HG03095 (cell line): ENCODE results near the gene DOCK10.
"Not testable (repeated sequence)": the region's sequence is repeated elsewhere in the genome, so short reads cannot be mapped to it uniquely, and the experiment has no call there.

Experiments
- ATAC-seq: cut with Tn5 transposase; IDR thresholded peaks from one replicate; pipeline ENCODE4 v1.9.1; 2021; ENCODE audit warnings: moderate library complexity; ENCODE audit not compliant: unreplicated experiment

The DOCK10 gene

GRCh38 chr2:224925061-224925809 lies 117.0 kb downstream of the DOCK10 start:
- peak; percentile 33 for ATAC-seq

- ATAC-seq: no peak
Observed at GRCh38 chr2:224924631-224925030, 117.6 kb downstream of the DOCK10 start.

DNA sequence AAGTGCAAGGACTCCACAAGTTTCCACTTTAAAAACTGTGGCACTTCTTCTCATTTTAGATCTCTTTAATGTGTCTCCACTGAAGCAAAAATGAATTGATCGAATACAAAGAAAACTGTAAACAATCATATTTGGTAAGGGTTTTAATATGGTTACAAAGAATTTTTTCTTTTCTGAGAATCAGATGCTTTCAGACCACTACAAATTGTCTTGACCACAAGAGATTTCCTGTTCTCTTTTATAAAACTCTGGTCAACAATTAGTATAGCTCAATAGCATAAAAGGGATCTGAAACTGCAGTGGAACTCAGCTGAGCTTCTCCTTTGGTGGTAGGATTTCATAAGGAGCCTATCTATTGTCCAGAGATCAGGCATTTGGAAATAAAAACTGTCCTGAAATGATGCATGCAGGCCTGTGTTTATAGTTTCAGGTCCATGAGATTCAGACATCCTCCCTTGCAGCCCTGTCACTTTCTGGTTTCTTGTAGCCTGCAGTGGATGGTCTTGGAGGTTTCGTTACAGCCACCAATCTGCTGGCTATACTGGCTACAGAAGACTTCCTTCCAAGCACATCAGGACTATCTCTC lies 120.0 kb downstream of the DOCK10 start:
- peak; percentile 69 for ATAC-seq

DNA sequence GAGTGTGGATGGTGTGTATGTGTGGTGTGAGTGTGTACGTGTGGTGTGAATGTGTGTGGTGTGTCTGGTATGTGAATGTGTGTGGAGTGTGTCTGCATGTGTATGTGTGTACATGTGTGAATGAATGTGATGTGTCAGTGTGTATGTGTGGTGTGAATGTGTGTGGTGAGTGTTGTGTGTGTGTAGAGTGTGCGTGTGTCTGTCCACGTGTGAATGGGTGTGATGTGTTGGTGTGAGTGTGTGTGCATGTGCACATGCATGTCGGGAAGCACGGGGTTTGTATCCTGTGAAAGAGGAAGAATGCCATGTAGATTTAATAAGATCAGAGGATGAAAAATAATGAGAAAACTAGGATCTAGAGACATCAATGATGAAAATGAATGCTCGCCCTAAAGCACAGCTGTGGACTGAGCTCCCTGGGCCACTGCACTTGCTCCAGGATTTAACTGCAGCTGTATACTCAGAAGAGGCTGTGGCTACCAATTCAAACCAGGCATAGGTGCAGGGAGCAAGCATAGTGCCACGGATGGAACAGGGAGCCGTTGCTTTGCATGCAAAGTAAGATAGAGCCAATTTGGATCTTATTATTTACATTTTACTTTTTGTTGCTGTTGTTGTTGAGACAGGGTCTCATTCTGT lies 122.7 kb downstream of the DOCK10 start:
- ATAC-seq: no peak

DNA sequence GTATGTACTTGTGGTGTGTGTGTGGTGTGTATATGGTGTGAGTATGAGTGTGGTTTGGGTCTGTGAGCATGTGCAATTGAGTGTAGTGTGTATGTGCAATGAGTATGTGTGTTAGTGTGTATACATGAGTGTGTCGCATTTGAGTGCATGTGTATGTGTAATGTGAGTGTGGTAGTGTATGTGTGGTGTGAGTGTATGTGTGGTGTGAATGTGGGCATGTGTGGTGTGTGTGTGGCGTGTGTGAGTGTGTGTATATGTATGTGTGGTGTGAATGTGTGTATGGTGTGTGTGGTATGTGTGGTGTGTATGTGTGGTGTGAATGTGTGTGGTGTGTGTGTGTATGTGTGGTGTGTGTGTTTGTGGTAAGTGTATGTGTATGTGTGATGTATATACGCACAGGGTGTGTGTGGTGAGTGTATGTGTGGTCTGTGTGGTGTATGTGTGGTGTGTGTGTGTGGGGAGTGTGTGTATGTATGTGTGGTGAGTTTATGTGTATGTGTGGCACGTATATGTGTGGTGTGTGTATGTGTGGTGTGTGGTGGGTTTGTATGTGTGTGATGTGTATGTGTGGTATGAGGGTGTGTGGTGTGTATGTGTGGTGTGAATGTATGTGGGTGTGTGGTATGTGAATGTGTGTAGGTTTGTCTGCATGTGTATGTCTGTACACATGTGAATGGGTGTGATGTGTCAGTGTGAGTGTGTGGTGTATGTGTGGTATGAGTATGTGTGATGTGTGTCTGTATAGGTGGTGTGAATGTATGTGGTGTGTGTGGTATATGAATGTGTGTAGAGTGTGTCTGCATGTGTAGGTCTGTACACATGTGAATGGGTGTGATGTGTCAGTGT lies 123.4 kb downstream of the DOCK10 start:
- no peak for ATAC-seq

DNA sequence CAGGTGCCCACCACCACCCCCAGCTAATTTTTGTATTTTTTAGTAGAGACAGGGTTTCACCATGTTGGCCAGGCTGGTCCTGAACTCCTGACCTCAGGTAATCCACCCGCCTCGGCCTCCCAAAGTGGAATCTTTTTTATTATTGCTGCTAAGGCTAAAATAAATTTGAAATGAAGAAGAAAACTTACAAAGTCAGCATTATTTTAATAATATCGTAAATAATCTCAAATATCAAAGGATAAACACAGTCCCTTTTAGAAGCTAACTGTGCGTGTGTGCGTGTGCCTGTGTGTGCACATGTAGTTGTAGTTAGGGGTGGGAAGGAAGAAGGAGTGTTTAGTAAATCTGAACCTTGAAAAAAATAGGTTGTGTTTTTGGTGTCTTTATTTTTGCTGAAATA lies 125.0 kb downstream of the DOCK10 start:
- ATAC-seq: not testable (repeated sequence)

DNA sequence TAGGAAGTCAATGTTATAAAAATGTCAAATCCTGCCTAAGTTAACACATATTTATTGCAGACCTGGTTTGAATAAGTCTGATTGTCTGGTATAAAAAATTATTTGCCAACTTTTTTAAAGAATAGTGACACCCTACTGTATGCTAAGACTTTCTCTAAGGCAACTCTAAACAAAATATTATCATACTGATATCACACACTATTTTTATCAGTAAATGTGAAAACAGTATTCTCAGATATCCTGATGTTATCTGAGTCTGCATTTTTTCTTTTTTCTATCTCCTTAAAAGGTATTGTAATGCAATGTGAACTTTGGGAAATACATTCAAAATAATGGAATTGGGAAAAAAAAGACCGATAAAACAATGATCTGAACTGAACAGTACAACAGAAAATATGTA lies 127.1 kb downstream of the DOCK10 start:
- ATAC-seq: no peak

- ATAC-seq: no peak
Observed at GRCh38 chr2:224910574-224910925, 131.7 kb downstream of the DOCK10 start.

GRCh38 chr2:224909885-224910573 lies 132.2 kb downstream of the DOCK10 start:
- ATAC-seq: no peak

DNA sequence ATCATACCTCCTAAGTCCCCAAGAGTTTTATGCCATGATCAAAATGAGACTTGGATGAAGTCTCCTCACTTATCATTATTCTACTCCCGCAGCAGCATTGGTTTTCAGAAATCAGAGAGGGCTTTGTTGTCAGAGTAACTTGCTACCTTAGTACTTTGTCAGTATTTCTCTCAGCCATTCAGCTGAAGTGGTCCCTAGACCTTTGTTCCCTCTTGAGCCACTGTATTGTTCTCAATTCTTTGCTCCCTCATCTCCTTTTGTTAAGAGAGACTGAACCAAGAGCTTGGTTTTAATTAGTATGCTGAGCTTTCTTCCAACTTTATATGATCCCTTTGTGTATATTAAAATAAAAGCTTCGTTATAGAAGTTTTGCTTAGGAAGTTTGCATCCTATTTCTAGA lies 133.4 kb downstream of the DOCK10 start:
- no peak for ATAC-seq

DNA sequence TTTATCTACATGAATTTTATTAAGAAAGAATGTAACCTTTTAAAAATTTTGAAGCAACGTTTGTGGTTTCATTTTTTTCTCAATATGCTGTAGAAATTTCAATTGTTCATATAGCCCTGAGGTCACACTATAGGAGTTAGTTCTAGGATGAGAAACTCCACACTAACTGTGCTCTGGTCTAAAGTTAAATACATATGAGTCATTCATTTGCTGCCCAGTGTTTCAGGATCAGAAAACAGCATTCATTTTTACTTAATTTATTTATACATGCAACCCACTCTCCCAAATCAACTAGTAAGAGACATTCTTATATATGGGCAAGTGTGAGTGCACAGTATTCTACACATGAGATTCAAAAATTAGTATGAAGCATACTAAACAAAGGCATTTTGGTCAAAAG lies 137.9 kb downstream of the DOCK10 start:
- ATAC-seq: no peak

GRCh38 chr2:224903621-224904020 lies 138.6 kb downstream of the DOCK10 start:
- ATAC-seq: no peak

- no peak for ATAC-seq
Observed at GRCh38 chr2:224901121-224901676, 141.1 kb downstream of the DOCK10 start.

GRCh38 chr2:224895377-224895776 lies 146.9 kb downstream of the DOCK10 start:
- no peak for ATAC-seq

GRCh38 chr2:224894356-224894755 lies 147.9 kb downstream of the DOCK10 start:
- peak; percentile 82 for ATAC-seq

GRCh38 chr2:224893848-224894247 lies 148.4 kb downstream of the DOCK10 start:
- ATAC-seq: peak; percentile 46

DNA sequence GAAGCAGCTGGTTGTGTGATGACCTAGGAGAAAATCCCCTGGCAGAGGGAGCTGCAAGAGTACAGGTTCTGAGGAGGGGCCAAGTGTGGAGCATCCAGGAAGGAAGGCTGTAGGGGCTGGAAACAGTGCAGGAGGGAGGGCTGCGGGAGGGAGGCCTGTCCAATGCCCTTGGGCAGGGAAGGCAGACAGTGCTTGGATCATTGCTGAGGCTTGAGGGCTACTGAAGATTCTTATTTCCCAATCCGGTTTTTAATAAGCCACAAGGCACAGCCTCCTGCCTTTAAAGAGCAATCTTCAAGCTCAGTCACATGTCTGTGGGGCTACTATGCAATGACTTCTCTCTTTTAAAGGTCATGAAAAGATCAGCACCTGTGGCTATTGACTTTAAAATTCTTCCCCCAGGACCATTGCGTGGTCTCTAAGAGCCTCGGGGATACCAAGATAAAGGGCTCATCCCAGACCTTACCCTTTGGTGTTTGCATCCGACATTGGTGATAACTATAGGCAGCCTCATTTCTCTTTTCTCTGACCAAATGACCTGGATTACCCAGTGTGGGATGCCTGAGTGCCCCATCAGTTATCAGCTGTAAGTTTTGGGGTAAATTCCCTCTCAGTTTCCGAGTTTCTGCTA lies 149.6 kb downstream of the DOCK10 start:
- no peak for ATAC-seq

DNA sequence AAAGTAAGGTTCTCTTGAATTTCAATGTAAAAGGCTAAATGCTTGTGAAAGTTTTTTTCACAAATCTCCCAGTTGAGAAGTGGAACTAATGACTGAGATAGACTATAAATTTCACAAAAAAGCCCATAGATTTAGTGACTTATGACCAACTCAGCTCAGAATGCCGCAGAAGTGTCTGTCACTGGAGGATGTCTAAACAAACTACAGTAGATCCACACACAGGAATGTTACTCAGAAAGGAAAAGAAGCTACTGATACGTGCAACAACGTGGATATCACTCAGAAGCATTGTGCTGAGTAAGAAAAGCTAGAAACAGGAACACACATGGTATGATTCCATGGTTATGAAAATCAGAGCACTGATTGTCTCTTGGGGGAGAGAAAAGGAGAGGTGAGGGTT lies 151.9 kb downstream of the DOCK10 start:
- no peak for ATAC-seq

GRCh38 chr2:224887141-224887540 lies 155.1 kb downstream of the DOCK10 start:
- ATAC-seq: no peak
